Measurements from ENCODE around the gene CIDEB.
"Not testable (repeated sequence)": the region's sequence is repeated elsewhere in the genome, so short reads cannot be mapped to it uniquely, and the experiment has no call there.

Gene CIDEB

GRCh38 chr14:24307575-24308341 lies at the start of gene CIDEB:
CIDEB (minus strand) TSS chr14:24307977; CDS start chr14:24307858, 119 bp downstream.
- TF ChIP-seq CTCF (IDR thresholded peaks at IDR 0.05; ENCODE audit: control insufficient read depth, extremely low read depth, insufficient read depth): peak; percentile 85
- no peak within 1 kb of the TSS for H3K4me3 ChIP-seq (ENCODE audit: low read depth, low read length)
- DNase-seq (ENCODE audit: low read depth): no peak

- DNase-seq (ENCODE audit: low read depth): no peak
- H3K4me3 ChIP-seq (ENCODE audit: low read depth, low read length): no peak overlapping the region
- TF ChIP-seq CTCF (IDR thresholded peaks at IDR 0.05; ENCODE audit: control insufficient read depth, extremely low read depth, insufficient read depth): no peak
Measured at GRCh38 chr14:24356208-24356607, 48.4 kb upstream of the CIDEB start.

GRCh38 chr14:24355009-24355408 lies 47.2 kb upstream of the CIDEB start:
- H3K4me3 ChIP-seq (ENCODE audit: low read depth, low read length): no peak overlapping the region
- no peak for TF ChIP-seq CTCF (IDR thresholded peaks at IDR 0.05; ENCODE audit: control insufficient read depth, extremely low read depth, insufficient read depth)

GRCh38 chr14:24354482-24354825 lies 46.7 kb upstream of the CIDEB start:
- DNase-seq (ENCODE audit: low read depth); H3K4me3 ChIP-seq (ENCODE audit: low read depth, low read length): not testable (repeated sequence)

More at GRCh38 chr14:24355009-24355408, 47.2 kb upstream of the CIDEB start:
- no peak for DNase-seq (ENCODE audit: low read depth)

GRCh38 chr14:24353559-24354481 lies 46.0 kb upstream of the CIDEB start:
- no peak for DNase-seq (ENCODE audit: low read depth)
- TF ChIP-seq CTCF (IDR thresholded peaks at IDR 0.05; ENCODE audit: control insufficient read depth, extremely low read depth, insufficient read depth): no peak
- no peak overlapping the region for H3K4me3 ChIP-seq (ENCODE audit: low read depth, low read length)

GRCh38 chr14:24351517-24351916 lies 43.7 kb upstream of the CIDEB start:
- TF ChIP-seq CTCF (IDR thresholded peaks at IDR 0.05; ENCODE audit: control insufficient read depth, extremely low read depth, insufficient read depth): no peak
- H3K4me3 ChIP-seq (ENCODE audit: low read depth, low read length): no peak overlapping the region
- DNase-seq (ENCODE audit: low read depth): no peak

- TF ChIP-seq CTCF (IDR thresholded peaks at IDR 0.05; ENCODE audit: control insufficient read depth, extremely low read depth, insufficient read depth): no peak
- DNase-seq (ENCODE audit: low read depth): no peak
- no peak overlapping the region for H3K4me3 ChIP-seq (ENCODE audit: low read depth, low read length)
Measured at GRCh38 chr14:24349742-24350141, 42.0 kb upstream of the CIDEB start.

All from LNCaP clone FGC (cell line).